ENCODE measurements around the gene CCDC127. TPM values are rescaled to one million over a fixed set of nuclear protein-coding genes. Genes with fewer than 3 reads are reported as not detected.

The CCDC127 gene
- total and polyA plus RNA-seq, 12 donors: 3.0 to 9.7 (median 6.5) TPM

DNA sequence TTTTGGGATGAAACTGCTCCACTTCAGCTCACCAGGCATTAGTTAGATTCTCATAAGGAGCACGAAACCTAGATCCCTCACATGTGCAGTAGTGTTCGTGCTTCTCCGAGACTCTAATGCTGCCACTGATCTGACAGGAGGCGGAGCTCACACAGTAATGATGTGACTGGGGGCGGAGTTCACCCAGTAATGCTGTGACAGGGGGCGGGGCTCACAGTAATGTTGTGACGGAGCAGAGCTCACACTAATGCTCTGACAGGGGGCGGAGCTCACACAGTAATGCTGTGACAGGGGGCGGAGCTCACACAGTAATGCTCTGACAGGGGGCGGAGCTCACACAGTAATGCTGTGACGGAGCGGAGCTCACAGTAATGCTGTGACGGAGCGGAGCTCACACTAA lies 53.7 kb downstream of the CCDC127 start:
- TF ChIP-seq POLR2A (IDR thresholded peaks at IDR 0.05): no peak
- TF ChIP-seq, protein P1, sequence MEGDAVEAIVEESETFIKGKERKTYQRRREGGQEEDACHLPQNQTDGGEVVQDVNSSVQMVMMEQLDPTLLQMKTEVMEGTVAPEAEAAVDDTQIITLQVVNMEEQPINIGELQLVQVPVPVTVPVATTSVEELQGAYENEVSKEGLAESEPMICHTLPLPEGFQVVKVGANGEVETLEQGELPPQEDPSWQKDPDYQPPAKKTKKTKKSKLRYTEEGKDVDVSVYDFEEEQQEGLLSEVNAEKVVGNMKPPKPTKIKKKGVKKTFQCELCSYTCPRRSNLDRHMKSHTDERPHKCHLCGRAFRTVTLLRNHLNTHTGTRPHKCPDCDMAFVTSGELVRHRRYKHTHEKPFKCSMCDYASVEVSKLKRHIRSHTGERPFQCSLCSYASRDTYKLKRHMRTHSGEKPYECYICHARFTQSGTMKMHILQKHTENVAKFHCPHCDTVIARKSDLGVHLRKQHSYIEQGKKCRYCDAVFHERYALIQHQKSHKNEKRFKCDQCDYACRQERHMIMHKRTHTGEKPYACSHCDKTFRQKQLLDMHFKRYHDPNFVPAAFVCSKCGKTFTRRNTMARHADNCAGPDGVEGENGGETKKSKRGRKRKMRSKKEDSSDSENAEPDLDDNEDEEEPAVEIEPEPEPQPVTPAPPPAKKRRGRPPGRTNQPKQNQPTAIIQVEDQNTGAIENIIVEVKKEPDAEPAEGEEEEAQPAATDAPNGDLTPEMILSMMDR (IDR thresholded peaks at IDR 0.05): no peak
- Histone ChIP-seq H3K9me3 (replicated peaks in 1 of 3) (no peaks in the 10 kb centered on the region), H3K4me1 (replicated peaks in 1 of 2) (no peaks in the 10 kb centered on the region), H3K4me3 (no peak overlapping the region), H3K27ac (no peak overlapping the region), H3K36me3 (replicated peaks in 1 of 2) (no peaks in the 10 kb centered on the region), H3K27me3 (no peaks in the 10 kb centered on the region)
- DNase-seq: peak in 1 of 7 donors; percentile 2
- intact Hi-C loops (cut with DNase I): no loop called here
- WGBS, 4 donors: 60 to 94% (median 86%) methylated on average over 5 to 14 of the region's 14 CpGs

DNA sequence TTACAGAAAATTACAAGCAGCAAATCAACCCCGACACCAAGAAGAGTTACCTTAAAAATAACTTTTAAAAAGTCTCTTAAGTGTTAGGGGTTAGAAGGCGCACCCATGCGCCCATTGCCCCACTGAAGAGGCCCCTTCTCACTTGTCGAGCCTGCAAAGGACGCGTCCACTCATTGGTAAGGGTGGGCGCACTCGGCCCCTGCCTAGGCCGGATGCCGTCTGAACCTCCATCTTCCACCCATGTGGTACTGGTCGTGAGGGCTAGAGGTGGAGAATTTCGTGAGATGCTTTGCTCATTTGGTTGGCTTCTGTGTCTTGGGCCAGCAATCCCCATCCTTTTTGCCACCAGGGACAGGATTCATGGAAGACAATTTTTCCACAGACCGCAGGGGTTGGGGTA lies 54.1 kb downstream of the CCDC127 start:
- Histone ChIP-seq H3K27me3 (no peaks in the 10 kb centered on the region), H3K9me3 (replicated peaks in 1 of 3) (no peaks in the 10 kb centered on the region), H3K27ac (no peak overlapping the region), H3K4me1 (replicated peaks in 1 of 2) (no peaks in the 10 kb centered on the region), H3K4me3 (no peak overlapping the region), H3K36me3 (replicated peaks in 1 of 2) (no peaks in the 10 kb centered on the region)
- 85 to 98% (median 91%) methylated on average over 5 to 13 of the region's 13 CpGs for WGBS, 4 donors
- intact Hi-C loops (cut with DNase I): no loop called here
- DNase-seq: peak in 1 of 7 donors; percentile 1
- TF ChIP-seq, protein P1 (IDR thresholded peaks at IDR 0.05): no peak
- TF ChIP-seq POLR2A (IDR thresholded peaks at IDR 0.05): no peak

GRCh38 chr5:163338-163620 lies 54.7 kb downstream of the CCDC127 start:
- TF ChIP-seq, protein P1 (IDR thresholded peaks at IDR 0.05): no peak
- no peak for TF ChIP-seq POLR2A (IDR thresholded peaks at IDR 0.05)
- Histone ChIP-seq H3K9me3 (replicated peaks in 1 of 3) (no peaks in the 10 kb centered on the region), H3K27me3 (no peaks in the 10 kb centered on the region), H3K4me3 (no peak overlapping the region), H3K27ac (no peak overlapping the region), H3K36me3 (replicated peaks in 1 of 2) (no peaks in the 10 kb centered on the region), H3K4me1 (replicated peaks in 1 of 2) (no peaks in the 10 kb centered on the region)
- DNase-seq: peak in 1 of 7 donors; percentile 6
- 81 to 87% (median 82%) methylated on average over 6 to 7 of the region's 7 CpGs for WGBS, 4 donors
- intact Hi-C loops (cut with DNase I): no loop called here

- Histone ChIP-seq H3K36me3 (replicated peaks in 1 of 2) (no peaks in the 10 kb centered on the region), H3K27me3 (no peaks in the 10 kb centered on the region), H3K4me1 (replicated peaks in 1 of 2) (no peaks in the 10 kb centered on the region), H3K27ac (no peak overlapping the region), H3K4me3 (no peak overlapping the region), H3K9me3 (replicated peaks in 1 of 3) (no peaks in the 10 kb centered on the region)
- intact Hi-C loops (cut with DNase I): no loop called here
- TF ChIP-seq, protein P1 (IDR thresholded peaks at IDR 0.05): no peak
- no peak for TF ChIP-seq POLR2A (IDR thresholded peaks at IDR 0.05)
- 86 to 95% (median 91%) methylated on average over 7 to 23 of the region's 23 CpGs for WGBS, 4 donors
- DNase-seq: peak in 1 of 7 donors; percentile 1
Measured at GRCh38 chr5:162565-163337, 55.2 kb downstream of the CCDC127 start.
